Gastroesophageal sphincter (tissue), 4 donors: ENCODE data around the gene DMD. TPM values are rescaled to one million over a fixed set of nuclear protein-coding genes. Genes with fewer than 3 reads are reported as not detected.

Experiments used
- ATAC-seq: fragments of 150-250 bp; one replicate; pipeline ENCODE4 v1.9.1; 2016; ENCODE audit warnings: mild to moderate bottlenecking, moderate library complexity
- H3K27ac ChIP-seq, 4 donors: fragments of 200-600 bp; sonication (generic) in 3 of 4; 1 replicate in 3 of 4; 2 replicates in 1 of 4; pipeline ENCODE4 v1.5.1; 2016 to 2019
- H3K27me3 ChIP-seq: fragments of 200-600 bp; sonication (generic); one replicate; pipeline ENCODE4 v1.5.1; 2019
- H3K36me3 ChIP-seq, 2 donors: fragments of 200-600 bp; sonication (generic); one replicate each; pipeline ENCODE4 v1.5.1; 2019; ENCODE audit warnings: control low read depth in 1 of 2
- H3K4me1 ChIP-seq, 3 donors: fragments of 200-600 bp; sonication (generic); 1 replicate in 2 of 3; 2 replicates in 1 of 3; pipeline ENCODE4 v1.5.1; 2016 to 2019; ENCODE audit warnings: control low read depth in 2 of 3
- H3K4me3 ChIP-seq, 2 donors: fragments of 200-600 bp; sonication (generic); one replicate each; pipeline ENCODE4 v1.5.1; 2019; ENCODE audit warnings: mild to moderate bottlenecking in 1 of 2, moderate library complexity in 1 of 2
- H3K9me3 ChIP-seq, 3 donors: fragments of 200-600 bp; sonication (generic); one replicate each; pipeline ENCODE4 v1.5.1; 2017 to 2019; ENCODE audit warnings: control low read depth in 2 of 3
- EP300 ChIP-seq: sonication (generic); formaldehyde crosslinking; IDR thresholded peaks from one replicate; pipeline ENCODE4 v1.6.1; 2017; ENCODE audit warnings: antibody characterized with exemption, mild to moderate bottlenecking
- POLR2A ChIP-seq, 2 donors: fragments of 450-650 bp; IDR thresholded peaks; one replicate each; pipeline ENCODE4 v1.6.1; 2017; ENCODE audit warnings: antibody characterized with exemption in 2 of 2, mild to moderate bottlenecking in 2 of 2, moderate library complexity in 1 of 2
- POLR2AphosphoS5 ChIP-seq: sonication (generic); formaldehyde crosslinking; IDR thresholded peaks from one replicate; pipeline ENCODE4 v1.6.1; 2017; ENCODE audit warnings: antibody characterized with exemption
- WGBS, 2 donors: methylation state at CpG; one replicate each; pipeline ENCODE4 v1.1.5; 2018; ENCODE audit warnings: low coverage in 1 of 2; 5-methylcytosine and 5-hydroxymethylcytosine counted together
- total RNA-seq, 4 donors: library from RNA; depleted of rRNA; stranded (reverse); fragments of >200 nt; gene quantifications; one replicate each; pipeline ENCODE4 v1.1.0, GENCODE V29; 2016
- TF ChIP-seq, protein P1 (sequence below), 4 experiments: fragments of 200-600 bp in 2 of 4; fragments of 450-650 bp in 2 of 4; sonication (generic) in 1 of 4; IDR thresholded peaks; one replicate each; pipeline ENCODE4 v1.5.1; 2017 to 2019; ENCODE audit warnings: antibody characterized with exemption in 4 of 4, mild to moderate bottlenecking in 2 of 4, moderate library complexity in 2 of 4

Gene DMD
- total RNA-seq, 4 donors from 2014 or later, result 111 to 225 (median 183) TPM

DNA sequence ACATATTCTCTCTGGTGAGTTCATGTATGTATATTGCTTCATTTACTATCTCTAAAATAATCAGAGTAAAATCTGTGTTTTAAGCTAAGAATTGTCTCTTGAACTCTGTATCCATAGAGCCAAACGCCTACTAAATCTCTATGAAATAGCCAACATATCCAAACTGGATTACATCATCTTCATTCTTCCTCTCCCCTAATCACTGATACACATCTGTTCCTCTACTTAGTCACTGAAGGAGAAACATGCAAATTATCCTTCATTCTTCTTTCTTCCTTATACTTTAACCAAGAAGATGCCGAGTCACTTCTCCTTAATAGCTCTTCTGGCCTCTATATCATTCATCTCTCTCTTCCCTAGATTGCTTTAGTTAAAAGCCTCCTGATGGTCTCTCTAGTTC is 1509.1 kb downstream of the DMD start:
- no peak for ATAC-seq
- H3K4me3 ChIP-seq, result no peak overlapping the region
- no peaks in the 10 kb centered on the region for H3K27me3 ChIP-seq
- no peaks in the 10 kb centered on the region for H3K9me3 ChIP-seq
- no peaks in the 10 kb centered on the region for H3K4me1 ChIP-seq
- H3K27ac ChIP-seq, result no peak overlapping the region
- TF ChIP-seq, protein P1, sequence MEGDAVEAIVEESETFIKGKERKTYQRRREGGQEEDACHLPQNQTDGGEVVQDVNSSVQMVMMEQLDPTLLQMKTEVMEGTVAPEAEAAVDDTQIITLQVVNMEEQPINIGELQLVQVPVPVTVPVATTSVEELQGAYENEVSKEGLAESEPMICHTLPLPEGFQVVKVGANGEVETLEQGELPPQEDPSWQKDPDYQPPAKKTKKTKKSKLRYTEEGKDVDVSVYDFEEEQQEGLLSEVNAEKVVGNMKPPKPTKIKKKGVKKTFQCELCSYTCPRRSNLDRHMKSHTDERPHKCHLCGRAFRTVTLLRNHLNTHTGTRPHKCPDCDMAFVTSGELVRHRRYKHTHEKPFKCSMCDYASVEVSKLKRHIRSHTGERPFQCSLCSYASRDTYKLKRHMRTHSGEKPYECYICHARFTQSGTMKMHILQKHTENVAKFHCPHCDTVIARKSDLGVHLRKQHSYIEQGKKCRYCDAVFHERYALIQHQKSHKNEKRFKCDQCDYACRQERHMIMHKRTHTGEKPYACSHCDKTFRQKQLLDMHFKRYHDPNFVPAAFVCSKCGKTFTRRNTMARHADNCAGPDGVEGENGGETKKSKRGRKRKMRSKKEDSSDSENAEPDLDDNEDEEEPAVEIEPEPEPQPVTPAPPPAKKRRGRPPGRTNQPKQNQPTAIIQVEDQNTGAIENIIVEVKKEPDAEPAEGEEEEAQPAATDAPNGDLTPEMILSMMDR (IDR thresholded peaks at IDR 0.05), result no peak
- TF ChIP-seq POLR2A (IDR thresholded peaks at IDR 0.05) (no peak), POLR2AphosphoS5 (no peak), EP300 (no peak)
- 56 to 83% methylated on average over 1 to 2 of the region's 2 CpGs for WGBS, 2 donors
- no peaks in the 10 kb centered on the region for H3K36me3 ChIP-seq

DNA sequence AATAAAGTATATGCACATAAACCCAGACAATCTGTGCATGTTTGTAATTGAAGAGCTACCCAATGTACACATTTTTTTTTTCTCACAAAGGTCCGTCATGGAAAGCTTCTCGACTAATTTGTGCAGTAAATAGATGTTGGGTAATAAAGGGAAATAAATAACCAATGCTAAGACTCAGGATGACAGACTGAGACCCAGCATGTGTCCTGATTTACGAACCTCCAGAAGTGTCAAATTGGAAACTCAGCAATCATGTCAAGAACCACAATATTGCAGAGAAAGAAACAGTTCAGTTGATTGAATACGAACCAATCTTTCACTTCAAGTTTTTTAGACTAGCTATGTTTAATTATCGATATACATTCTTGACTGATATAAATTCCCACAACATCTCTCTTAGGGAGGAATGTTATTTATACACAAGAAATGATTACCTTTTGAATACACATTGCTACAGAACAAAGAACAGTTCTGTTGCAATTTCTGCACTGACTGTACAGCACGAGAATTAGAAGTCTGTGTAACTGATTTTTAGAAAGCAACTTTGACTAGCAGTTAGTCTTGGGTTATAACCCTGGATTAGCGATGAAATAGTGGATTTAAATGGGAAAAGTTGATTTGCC is 1513.9 kb downstream of the DMD start:
- no peaks in the 10 kb centered on the region for H3K4me1 ChIP-seq
- H3K36me3 ChIP-seq, result no peaks in the 10 kb centered on the region
- TF ChIP-seq POLR2AphosphoS5 (no peak), POLR2A (IDR thresholded peaks at IDR 0.05) (no peak)
- no peak overlapping the region for H3K27ac ChIP-seq
- WGBS, 2 donors, result 50 to 52% methylated on average over 4 to 7 of the region's 7 CpGs
- ATAC-seq, result no peak
- H3K27me3 ChIP-seq, result no peaks in the 10 kb centered on the region
- H3K4me3 ChIP-seq, result no peak overlapping the region
- H3K9me3 ChIP-seq, result no peaks in the 10 kb centered on the region

DNA sequence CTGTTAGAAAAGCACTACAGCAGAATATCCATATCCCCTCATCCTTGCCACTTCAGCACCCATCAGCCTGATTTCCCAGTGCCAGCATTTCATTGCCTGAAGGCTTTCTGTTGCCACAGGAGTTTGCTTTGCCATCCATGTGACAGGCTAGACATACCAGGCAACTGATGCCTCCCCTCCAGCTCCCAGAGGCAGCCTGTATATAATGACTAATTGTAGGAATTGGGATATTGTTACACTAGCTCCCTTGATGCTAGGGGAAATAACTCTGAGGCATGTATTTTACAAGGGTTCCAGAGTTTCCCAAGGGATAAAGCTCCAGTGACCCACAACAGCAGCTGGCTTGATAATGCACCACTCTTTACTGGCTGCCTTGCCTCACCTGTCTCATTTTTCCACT is 1531.5 kb downstream of the DMD start:
- TF ChIP-seq EP300 (no peak), POLR2A (IDR thresholded peaks at IDR 0.05) (no peak), POLR2AphosphoS5 (no peak)
- TF ChIP-seq, protein P1 (IDR thresholded peaks at IDR 0.05), result no peak
- no peaks in the 10 kb centered on the region for H3K9me3 ChIP-seq
- no peaks in the 10 kb centered on the region for H3K36me3 ChIP-seq
- H3K4me1 ChIP-seq, result no peaks in the 10 kb centered on the region
- H3K27me3 ChIP-seq, result no peaks in the 10 kb centered on the region
- H3K27ac ChIP-seq, result no peak overlapping the region
- ATAC-seq, result no peak
- no peak overlapping the region for H3K4me3 ChIP-seq

DNA sequence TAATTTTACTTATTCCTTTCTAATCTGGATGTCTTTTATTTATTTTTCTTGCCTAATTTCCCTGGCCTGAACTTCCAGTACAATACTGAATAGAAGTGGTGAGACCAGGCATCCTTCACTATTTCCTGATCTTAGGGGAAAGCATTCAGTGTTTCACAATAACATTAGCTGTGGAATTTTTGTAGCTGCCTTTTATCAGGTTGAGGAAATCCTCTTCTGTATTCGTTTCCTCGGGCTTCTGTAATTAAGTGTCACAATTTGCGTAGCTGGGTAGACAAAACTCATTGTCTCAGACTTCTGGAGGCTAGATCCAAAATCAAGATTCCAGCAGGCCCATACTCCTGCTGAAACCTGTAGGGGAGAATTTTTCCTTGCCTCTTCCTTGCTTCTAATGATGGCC is 1541.1 kb downstream of the DMD start:
- Histone ChIP-seq H3K36me3 (no peaks in the 10 kb centered on the region), H3K27ac (no peak overlapping the region), H3K4me1 (no peaks in the 10 kb centered on the region), H3K27me3 (no peaks in the 10 kb centered on the region), H3K4me3 (no peak overlapping the region), H3K9me3 (no peaks in the 10 kb centered on the region)
- no peak for ATAC-seq
- 82% methylated on average over 3 of the region's 3 CpGs; no CpG with 5 or more reads in 1 of the 2 donors for WGBS, 2 donors
- TF ChIP-seq POLR2AphosphoS5, result no peak
- TF ChIP-seq EP300, result no peak
- TF ChIP-seq, protein P1 (IDR thresholded peaks at IDR 0.05), result no peak
- no peak for TF ChIP-seq POLR2A (IDR thresholded peaks at IDR 0.05)

DNA sequence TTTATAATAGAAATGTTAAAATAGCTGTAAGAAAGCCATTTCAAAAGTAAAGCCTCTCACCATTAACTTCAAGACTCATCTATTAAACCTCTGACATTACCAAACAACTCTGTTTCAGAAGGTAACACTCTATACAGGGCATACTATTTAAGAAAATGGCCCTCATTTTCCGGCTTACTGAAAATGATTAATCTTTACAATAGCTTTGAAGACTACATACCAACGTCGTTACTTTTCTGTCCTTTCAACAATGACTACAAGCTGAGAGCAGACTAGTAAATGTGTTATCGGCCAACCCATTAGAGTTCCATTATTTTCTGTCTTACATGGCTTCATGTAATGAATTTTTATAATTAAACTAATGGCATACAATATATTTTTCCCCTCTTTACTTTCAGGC is 1545.9 kb downstream of the DMD start:
- 59 to 81% methylated on average over 4 of the region's 4 CpGs for WGBS, 2 donors
- H3K27me3 ChIP-seq, result no peaks in the 10 kb centered on the region
- H3K4me3 ChIP-seq, result no peak overlapping the region
- no peaks in the 10 kb centered on the region for H3K4me1 ChIP-seq
- H3K36me3 ChIP-seq, result no peaks in the 10 kb centered on the region
- ATAC-seq, result no peak
- no peak overlapping the region for H3K27ac ChIP-seq
- H3K9me3 ChIP-seq, result no peaks in the 10 kb centered on the region
- no peak for TF ChIP-seq POLR2A (IDR thresholded peaks at IDR 0.05)
- TF ChIP-seq EP300, result no peak
- TF ChIP-seq, protein P1 (IDR thresholded peaks at IDR 0.05), result no peak
- no peak for TF ChIP-seq POLR2AphosphoS5
